ENCODE results near the gene THRAP3. TPM values are rescaled to one million over a fixed set of nuclear protein-coding genes. Genes with fewer than 3 reads are reported as not detected.
"Not testable (repeated sequence)": the region's sequence is repeated elsewhere in the genome, so short reads cannot be mapped to it uniquely, and the experiment has no call there.

The THRAP3 gene
- total and polyA plus RNA-seq, 9 of the 15 experiments (the other 6 are each of a cell fraction or from before 2014, with no cell fraction given) = 66.2 to 135 (median 113) TPM

- no peak for TF ChIP-seq ZNF512 (tag; IDR thresholded peaks at IDR 0.05)
- peak in 1 of 2 experiments; percentile 31; a peak in 2 of 4 replicates for TF ChIP-seq RAD21 (CRISPR knock-in tag; conservative IDR thresholded peaks at IDR 0.05 in 1 of 2, IDR thresholded peaks at IDR 0.05 in 1 of 2)
- no peak for TF ChIP-seq ID3 (CRISPR knock-in tag; IDR thresholded peaks at IDR 0.05)
- TF ChIP-seq ID3 (tag; IDR thresholded peaks at IDR 0.05) = no peak
Observed at GRCh38 chr1:36217670-36218069, 6.6 kb upstream of the THRAP3 start (continued).

DNA sequence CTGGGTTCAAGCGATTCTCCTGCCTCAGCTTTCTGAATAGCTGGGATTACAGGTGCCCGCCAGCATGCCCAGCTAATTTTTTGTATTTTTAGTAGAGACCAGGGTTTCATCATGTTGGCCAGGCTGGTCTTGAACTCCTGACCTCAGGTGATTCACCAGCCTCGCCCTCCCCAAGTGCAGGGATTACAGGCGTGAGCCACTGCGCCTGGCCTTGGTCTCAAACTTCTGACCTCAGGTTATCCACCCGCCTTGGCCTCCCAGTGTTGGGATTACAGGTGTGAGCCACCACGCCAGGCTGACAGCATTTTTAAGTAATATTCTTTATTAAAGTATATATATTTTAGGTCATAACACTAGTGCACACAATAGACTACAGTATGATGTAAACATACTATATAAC is 2.3 kb upstream of the THRAP3 start:
- BruUV-seq (replicated peaks); H3K27ac ChIP-seq (ENCODE audit: extremely low read depth, low read depth, low read length); H3K9ac ChIP-seq (ENCODE audit: insufficient read depth in 1 of 2, low read depth in 2 of 2, low read length in 2 of 2); H2AFZ ChIP-seq (ENCODE audit: low read depth, low read length); DNase-seq (ENCODE audit: extremely low read depth in 1 of 4, low spot score in 3 of 4); H3K4me3 ChIP-seq; H3K4me2 ChIP-seq (ENCODE audit: insufficient read depth, low read length); CTCF ChIA-PET (ENCODE audit: low intra/inter-chr PET ratio); FAIRE-seq; H3K9me3 ChIP-seq (replicated peaks; ENCODE audit: control insufficient read depth, insufficient read depth, low read depth, low read length); intact Hi-C loops (cut with micrococcal nuclease); H3K27me3 ChIP-seq (ENCODE audit: control insufficient read depth in 2 of 2, insufficient read depth in 2 of 2, low read length in 2 of 2); in situ Hi-C loops (cut with MboI); H3K9me1 ChIP-seq (ENCODE audit: control insufficient read depth, insufficient read depth, low read length); ATAC-seq: not testable (repeated sequence)
- H3K79me2 ChIP-seq (ENCODE audit: control insufficient read depth, insufficient read depth, low read length) = peaks cover 24% of the 10 kb centered on the region
- H3K36me3 ChIP-seq (ENCODE audit: control insufficient read depth, insufficient read depth, low read length) = peaks cover 13% of the 10 kb centered on the region; the same call in 2 of the 3 replicates
- peaks cover 14 to 15% of the 10 kb centered on the region in 2 experiments for H3K4me1 ChIP-seq (replicated peaks in 1 of 2; ENCODE audit: control insufficient read depth in 2 of 2, insufficient read depth in 2 of 2, low read length in 2 of 2)
- WGBS (ENCODE audit: insufficient coverage, low coverage, missing lambda C conversion rate) = 83% methylated on average over 7 of the region's 7 CpGs
- peaks cover 18% of the 10 kb centered on the region for H4K20me1 ChIP-seq (replicated peaks; ENCODE audit: control insufficient read depth, insufficient read depth, low read length)
- POLR2A ChIA-PET = interaction anchor here (0.7 to 4.3 kb wide), 4 partner anchors 10 to 36 kb away, joined by 3 to 48 read pairs (median 3); no protein-coding TSS in a partner anchor

Data from K562 (cell line).